Psoas muscle (tissue), 8 donors: ENCODE data around the gene PASK. TPM values are rescaled to one million over a fixed set of nuclear protein-coding genes. Genes with fewer than 3 reads are reported as not detected.

Experiments
- ATAC-seq, 4 donors: fragments of 200-7000 bp; cut with Tn5 transposase; one replicate each; pipeline ENCODE4 v1.9.1; 2020; ENCODE audit warnings: moderate library complexity in 3 of 4, mild to moderate bottlenecking in 2 of 4
- DNase-seq, 2 donors: peaks; one replicate each; pipeline ENCODE4 v3.0.0-alpha.2; 2020
- H3K27ac ChIP-seq: fragments of 200-600 bp; one replicate; pipeline ENCODE4 v1.8.0; 2022
- H3K27me3 ChIP-seq, 3 donors: fragments of 200-600 bp in 1 of 3; one replicate each; pipeline versions ENCODE4 v1.6.1 to v1.8.0; 2013 to 2022; ENCODE audit warnings: low read length in 2 of 3, mild to moderate bottlenecking in 2 of 3, moderate library complexity in 1 of 3; ENCODE audit not compliant: insufficient read depth in 3 of 3
- H3K36me3 ChIP-seq, 2 donors: fragments of 200-600 bp in 1 of 2; one replicate each; pipeline versions ENCODE4 v1.6.1 to v1.8.0; 2013 to 2022; ENCODE audit warnings: low read depth in 1 of 2, mild to moderate bottlenecking in 1 of 2, moderate library complexity in 1 of 2; ENCODE audit not compliant: insufficient read depth in 1 of 2
- H3K4me1 ChIP-seq: fragments of 200-600 bp; one replicate; pipeline ENCODE4 v1.8.0; 2022
- H3K4me3 ChIP-seq: fragments of 200-600 bp; one replicate; pipeline ENCODE4 v1.8.0; 2022; ENCODE audit warnings: mild to moderate bottlenecking
- H3K9me3 ChIP-seq: fragments of 200-600 bp; one replicate; pipeline ENCODE4 v1.8.0; 2022
- WGBS, 3 donors: extraction: QIAGEN DNeasy Blood & Tissue Kit; methylation state at CpG; one replicate each; pipeline versions ENCODE4 v1.1.6 to v1.1.7; 2013; 5-methylcytosine and 5-hydroxymethylcytosine counted together
- intact Hi-C, 2 donors: fragments of 100-400 bp; cut with DNase I; formaldehyde crosslinking; loops; one replicate each; pipeline versions ENCODE4 v1.11.0 to v1.14.2; 2022
- polyA plus RNA-seq, 3 donors: library from polyadenylated mRNA; stranded (reverse); fragments of 200-250 nt; gene quantifications; one replicate each; pipeline ENCODE4 v1.2.3, GENCODE V29; 2013
- total RNA-seq, 4 donors: library from RNA; stranded (reverse); fragmentation: NEBNext Ultra II Directional in 2 of 4; extraction: Animal tissue kit (Norgen Biotek cat#: 25700) in 2 of 4; gene quantifications; one replicate each; pipeline versions ENCODE4 v1.2.1 to v1.2.4, GENCODE V29; 2021 to 2023
- TF ChIP-seq, protein P1 (sequence below): fragments of 200-600 bp; IDR thresholded peaks from one replicate; pipeline ENCODE4 v1.8.0; 2022; ENCODE audit warnings: antibody characterized with exemption
- donor health status: healthy with polysubstance abuse.
- donor health status: DM: no; HTN: no; CAD: no; lungs with moderate emphysema.
- donor health status: Bipolar disorder and iron deficiency.
- donor health status: healthy.
- donor health status: DM: yes; HTN: yes; CAD: no.
- donor health status: DM: no; HTN: no; CAD: no.
- donor health status: DM: no; HTN: no; CAD: no.
- donor health status: DM: yes; HTN: yes; CAD: no.

Gene PASK
- total and polyA plus RNA-seq, 7 donors = 0.41 to 1.9 (median 0.95) TPM

DNA sequence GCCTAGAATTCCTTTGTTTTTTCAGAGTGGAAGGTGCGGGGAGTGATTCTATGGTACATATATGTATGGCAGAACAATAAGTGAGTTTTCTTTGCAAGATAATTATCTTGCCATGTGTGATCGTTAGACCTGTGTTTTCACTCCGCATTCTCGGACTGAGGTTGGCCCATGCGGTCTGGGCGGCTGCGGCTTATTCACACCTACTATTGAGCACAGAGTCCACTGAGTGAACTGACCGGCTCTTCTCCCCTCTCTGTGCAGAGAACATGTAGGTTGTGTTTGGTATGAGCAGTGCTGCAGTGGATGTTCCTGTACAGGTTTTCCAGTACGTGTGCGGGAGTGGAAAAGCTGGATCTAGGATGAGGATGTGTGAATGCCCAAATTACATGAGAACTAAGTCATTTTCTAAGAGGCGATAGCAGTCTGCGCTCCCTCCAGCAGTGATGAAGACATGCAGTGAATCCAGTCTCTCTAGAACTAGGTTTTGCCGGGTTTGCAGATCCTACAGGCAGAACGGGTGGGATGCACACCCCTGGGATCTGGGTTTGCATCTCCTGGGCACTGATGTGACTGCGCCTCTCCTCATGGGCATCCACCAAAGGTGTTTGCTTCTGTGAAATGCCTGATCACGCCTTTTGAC, 74.3 kb downstream of the PASK start:
- TF ChIP-seq, protein P1, sequence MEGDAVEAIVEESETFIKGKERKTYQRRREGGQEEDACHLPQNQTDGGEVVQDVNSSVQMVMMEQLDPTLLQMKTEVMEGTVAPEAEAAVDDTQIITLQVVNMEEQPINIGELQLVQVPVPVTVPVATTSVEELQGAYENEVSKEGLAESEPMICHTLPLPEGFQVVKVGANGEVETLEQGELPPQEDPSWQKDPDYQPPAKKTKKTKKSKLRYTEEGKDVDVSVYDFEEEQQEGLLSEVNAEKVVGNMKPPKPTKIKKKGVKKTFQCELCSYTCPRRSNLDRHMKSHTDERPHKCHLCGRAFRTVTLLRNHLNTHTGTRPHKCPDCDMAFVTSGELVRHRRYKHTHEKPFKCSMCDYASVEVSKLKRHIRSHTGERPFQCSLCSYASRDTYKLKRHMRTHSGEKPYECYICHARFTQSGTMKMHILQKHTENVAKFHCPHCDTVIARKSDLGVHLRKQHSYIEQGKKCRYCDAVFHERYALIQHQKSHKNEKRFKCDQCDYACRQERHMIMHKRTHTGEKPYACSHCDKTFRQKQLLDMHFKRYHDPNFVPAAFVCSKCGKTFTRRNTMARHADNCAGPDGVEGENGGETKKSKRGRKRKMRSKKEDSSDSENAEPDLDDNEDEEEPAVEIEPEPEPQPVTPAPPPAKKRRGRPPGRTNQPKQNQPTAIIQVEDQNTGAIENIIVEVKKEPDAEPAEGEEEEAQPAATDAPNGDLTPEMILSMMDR = no peak
- WGBS, 3 donors = 88 to 93% (median 92%) methylated on average over 16 of the region's 16 CpGs
- Histone ChIP-seq H3K9me3 (no peaks in the 10 kb centered on the region), H3K27ac (no peak overlapping the region), H3K36me3 (peaks cover 0 to 66% of the 10 kb centered on the region in 2 donors), H3K4me1 (no peaks in the 10 kb centered on the region), H3K4me3 (no peak overlapping the region), H3K27me3 (no peaks in the 10 kb centered on the region)
- ATAC-seq = no peak
- DNase-seq = no peak
- intact Hi-C loops = no loop called here

DNA sequence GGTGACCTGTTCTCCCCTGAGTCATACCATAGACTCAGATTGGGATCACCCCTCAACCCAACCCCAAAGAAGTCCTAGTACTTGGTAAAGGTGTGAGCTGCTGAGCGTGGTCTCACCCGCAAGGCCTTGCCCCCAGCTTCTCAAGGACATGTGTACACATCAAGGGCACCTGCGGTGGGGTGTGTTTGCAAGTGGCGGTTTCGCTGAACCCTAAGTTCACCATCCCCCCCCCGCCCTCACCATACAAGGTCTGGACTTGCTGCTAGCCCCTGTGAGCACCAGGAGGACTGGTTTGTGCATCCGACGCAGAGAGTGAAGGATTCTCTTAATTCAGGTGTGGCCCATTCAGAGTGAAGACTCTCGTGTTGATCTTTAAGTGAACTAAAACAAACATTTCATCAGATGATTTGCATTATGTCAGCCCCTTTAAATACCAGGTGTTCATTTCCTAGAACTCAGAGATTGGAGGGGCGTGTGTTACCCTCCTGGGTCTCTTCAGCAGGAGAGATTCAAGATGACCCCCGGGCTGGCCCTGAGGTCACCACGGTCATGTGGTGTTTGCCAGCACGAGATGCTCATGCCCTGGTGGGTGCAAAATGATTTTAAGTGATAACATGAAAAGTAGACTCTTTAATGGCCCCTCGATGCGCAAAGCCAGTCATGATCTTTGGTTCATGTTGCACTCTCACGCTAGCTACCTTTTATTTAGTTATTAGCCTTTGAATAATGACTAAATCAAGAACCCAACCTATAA, 75.0 kb downstream of the PASK start:
- Histone ChIP-seq H3K36me3 (peaks cover 0 to 74% of the 10 kb centered on the region in 2 donors), H3K9me3 (no peaks in the 10 kb centered on the region), H3K27me3 (no peaks in the 10 kb centered on the region), H3K4me1 (no peaks in the 10 kb centered on the region), H3K4me3 (no peak overlapping the region), H3K27ac (no peak overlapping the region)
- intact Hi-C loops = no loop called here
- 92 to 95% (median 92%) methylated on average over 16 of the region's 16 CpGs for WGBS, 3 donors
- ATAC-seq (no peak), DNase-seq (no peak)
- TF ChIP-seq, protein P1 = no peak

DNA sequence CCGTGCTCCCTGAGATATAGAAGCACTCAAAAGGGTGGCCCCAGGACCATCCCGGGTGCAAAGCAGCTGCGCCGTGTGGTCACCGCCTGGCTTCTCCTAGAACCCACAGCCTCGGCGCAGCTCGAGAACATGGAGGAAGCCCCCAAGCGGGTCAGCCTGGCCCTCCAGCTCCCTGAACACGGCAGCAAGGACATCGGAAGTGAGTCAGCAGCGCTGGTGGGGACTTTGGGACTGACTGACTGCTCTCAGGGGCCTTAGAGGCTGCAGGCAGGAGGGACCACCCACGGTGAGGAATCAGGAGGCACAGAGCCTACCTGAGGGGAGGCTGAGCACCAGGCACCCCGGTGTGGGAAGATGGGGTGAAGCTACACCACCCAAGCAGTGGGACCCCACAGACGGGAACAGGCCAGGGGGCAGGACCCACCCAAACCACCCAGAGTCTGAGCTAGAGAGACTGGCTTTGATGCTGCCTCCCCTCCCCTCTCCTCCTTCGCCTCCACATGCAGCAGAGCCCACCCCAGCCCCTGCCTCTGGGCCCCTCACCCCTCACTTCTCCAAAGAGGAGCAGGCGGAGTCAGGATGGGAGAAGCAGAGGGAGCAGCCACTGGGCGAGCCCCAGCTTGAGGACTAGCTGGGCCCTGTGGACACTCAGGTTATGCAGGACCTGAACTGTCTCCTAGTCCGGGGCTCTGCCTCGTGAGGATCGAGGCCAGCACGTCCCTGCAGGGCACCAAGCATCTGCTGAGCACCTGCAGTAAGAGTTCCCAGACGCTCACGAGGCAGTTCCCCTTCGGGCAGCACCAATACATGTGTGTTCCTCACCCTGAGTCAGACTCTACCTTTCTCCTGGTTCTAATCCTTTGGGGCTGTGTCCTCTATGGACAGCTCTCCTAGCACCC, 75.9 kb downstream of the PASK start:
- TF ChIP-seq, protein P1 = no peak
- intact Hi-C loops = no loop called here
- no peaks in the 10 kb centered on the region for H3K9me3 ChIP-seq
- 74 to 80% (median 75%) methylated on average over 24 to 25 of the region's 25 CpGs for WGBS, 3 donors
- peaks cover 0 to 82% of the 10 kb centered on the region in 2 donors for H3K36me3 ChIP-seq
- no peaks in the 10 kb centered on the region for H3K27me3 ChIP-seq
- H3K4me1 ChIP-seq = no peaks in the 10 kb centered on the region
- DNase-seq (no peak), ATAC-seq (no peak)
- no peak overlapping the region for H3K27ac ChIP-seq
- H3K4me3 ChIP-seq = no peak overlapping the region

DNA sequence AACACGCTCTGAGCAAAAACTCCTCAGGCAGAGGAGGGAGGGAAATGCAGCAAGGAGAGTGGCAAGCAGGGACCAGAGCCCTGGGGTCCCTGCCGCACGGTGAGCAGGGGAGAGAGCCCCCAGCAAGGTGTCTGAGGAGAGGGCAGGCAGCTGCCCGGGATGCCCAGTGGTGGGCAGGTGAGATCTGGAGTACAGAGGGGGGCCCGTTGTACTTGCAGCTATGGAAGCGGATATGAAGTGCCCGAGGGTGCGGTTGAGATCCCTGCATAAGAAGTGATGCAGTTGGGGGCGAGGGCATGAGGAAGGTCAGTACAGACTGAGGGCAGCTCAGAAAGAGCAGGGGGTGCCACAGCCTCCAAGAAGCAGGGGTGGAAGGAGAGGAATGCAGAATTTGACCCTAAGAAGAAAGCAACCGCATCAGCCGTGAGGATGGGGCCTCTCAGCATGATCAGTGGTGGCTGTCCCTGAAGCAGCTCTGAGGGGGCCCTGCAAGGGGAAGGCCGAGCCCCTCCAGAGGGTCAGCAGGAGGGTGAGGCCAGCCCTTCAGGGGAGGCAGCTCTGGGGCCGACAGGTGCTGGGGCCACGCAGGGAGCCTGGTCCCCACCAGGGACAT, 76.6 kb downstream of the PASK start:
- WGBS, 3 donors = 76 to 82% (median 80%) methylated on average over 12 to 14 of the region's 14 CpGs
- DNase-seq = no peak
- no peak for ATAC-seq
- Histone ChIP-seq H3K27ac (no peak overlapping the region), H3K27me3 (no peaks in the 10 kb centered on the region), H3K4me1 (no peaks in the 10 kb centered on the region), H3K4me3 (no peak overlapping the region), H3K9me3 (no peaks in the 10 kb centered on the region), H3K36me3 (peaks cover 0 to 90% of the 10 kb centered on the region in 2 donors)
- intact Hi-C loops = no loop called here
- TF ChIP-seq, protein P1 = no peak
